GM21529 (cell line): ENCODE results near the gene RBP2.

Source experiments
- ATAC-seq: cut with Tn5 transposase; IDR thresholded peaks from one replicate; pipeline ENCODE4 v1.9.1; 2021; ENCODE audit not compliant: unreplicated experiment

The RBP2 gene

GRCh38 chr3:139476348-139476747 is at the start of gene RBP2:
RBP2 (minus strand) TSS chr3:139476516; CDS start chr3:139476459, 57 bp downstream.
- ATAC-seq: no peak

GRCh38 chr3:139524841-139525636 is 48.7 kb upstream of the RBP2 start:
- no peak for ATAC-seq

GRCh38 chr3:139523718-139524117 is 47.4 kb upstream of the RBP2 start:
- ATAC-seq: no peak

- ATAC-seq: no peak
These were observed 46.9 kb upstream of the RBP2 start for GRCh38 chr3:139523166-139523565.

GRCh38 chr3:139522421-139522820 is 46.1 kb upstream of the RBP2 start:
- ATAC-seq: no peak

- ATAC-seq: no peak
These were observed 45.5 kb upstream of the RBP2 start for GRCh38 chr3:139521816-139522215.

GRCh38 chr3:139521144-139521543 is 44.8 kb upstream of the RBP2 start:
- ATAC-seq: no peak

GRCh38 chr3:139519998-139520737 is 43.9 kb upstream of the RBP2 start:
- ATAC-seq: peak; percentile 52

GRCh38 chr3:139518926-139519842 is 42.9 kb upstream of the RBP2 start:
- ATAC-seq: no peak

- no peak for ATAC-seq
These were observed 42.0 kb upstream of the RBP2 start for GRCh38 chr3:139518306-139518705.

- no peak for ATAC-seq
These were observed 41.2 kb upstream of the RBP2 start for GRCh38 chr3:139517321-139518065.

- ATAC-seq: no peak
These were observed 38.4 kb upstream of the RBP2 start for GRCh38 chr3:139514741-139515140.

- no peak for ATAC-seq
These were observed 33.3 kb upstream of the RBP2 start for GRCh38 chr3:139509631-139510030.

- ATAC-seq: no peak
These were observed 30.4 kb upstream of the RBP2 start for GRCh38 chr3:139506766-139507165.

- no peak for ATAC-seq
These were observed 29.6 kb upstream of the RBP2 start for GRCh38 chr3:139505829-139506386.

GRCh38 chr3:139499536-139499935 is 23.2 kb upstream of the RBP2 start:
- ATAC-seq: no peak

GRCh38 chr3:139493826-139494385 is 17.6 kb upstream of the RBP2 start:
- ATAC-seq: no peak

- no peak for ATAC-seq
These were observed 15.7 kb upstream of the RBP2 start for GRCh38 chr3:139491966-139492365.

GRCh38 chr3:139491027-139491700 is 14.8 kb upstream of the RBP2 start:
- ATAC-seq: no peak
